SK-N-DZ (cell line): ENCODE measurements around the gene NAP1L4.

ENCODE experiments used
- DNase-seq: peaks from one replicate; pipeline ENCODE4 v3.0.0-alpha.2; 2015; ENCODE audit warnings: low spot score

The NAP1L4 gene

DNA sequence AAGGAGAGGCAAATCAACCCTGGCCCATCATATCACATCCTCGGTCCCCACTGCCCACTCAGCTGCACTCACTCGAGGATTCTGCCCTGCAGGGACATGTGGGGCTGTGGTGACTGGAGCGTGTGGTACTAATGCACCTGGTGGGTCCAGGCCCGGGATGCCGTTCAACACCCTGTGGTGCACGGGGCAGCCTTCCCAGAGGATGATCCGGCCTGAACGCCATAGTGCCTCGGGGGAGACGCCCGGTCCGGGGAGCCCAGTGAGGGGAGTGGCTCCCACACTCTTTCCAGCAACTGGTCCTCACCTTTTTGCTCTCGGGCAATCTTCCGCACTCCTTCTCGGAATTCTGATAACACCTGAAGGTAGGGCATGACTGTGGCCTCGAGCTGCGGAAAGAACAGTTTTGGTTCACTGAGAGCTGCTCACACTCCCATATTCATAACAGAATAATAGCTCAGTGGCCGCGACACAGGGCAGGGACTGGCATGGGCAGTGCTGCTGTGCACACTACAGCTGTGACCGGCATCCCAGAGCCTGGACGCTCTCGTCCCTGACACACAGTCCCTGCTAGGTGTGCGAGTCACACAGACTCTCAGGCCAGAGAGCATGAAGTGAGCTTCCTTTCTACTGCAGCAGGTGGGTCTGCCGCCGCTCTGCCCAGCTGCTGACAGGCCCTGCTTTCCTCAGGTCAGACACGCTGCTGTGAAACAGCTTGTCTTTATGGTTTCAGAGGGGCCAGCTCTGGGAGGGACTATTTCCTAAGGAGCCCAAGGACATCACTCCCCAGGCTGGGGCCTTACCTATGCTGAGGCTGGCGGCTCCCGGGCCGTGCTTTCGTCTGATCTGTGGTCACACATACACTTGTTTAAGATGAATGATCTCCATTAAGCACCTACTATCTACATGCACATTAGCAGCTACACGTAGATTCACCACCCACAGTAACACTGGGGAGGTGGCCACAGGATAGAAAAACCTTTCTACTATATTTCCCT, 20.1 kb upstream of the NAP1L4 start:
- no peak for DNase-seq

DNA sequence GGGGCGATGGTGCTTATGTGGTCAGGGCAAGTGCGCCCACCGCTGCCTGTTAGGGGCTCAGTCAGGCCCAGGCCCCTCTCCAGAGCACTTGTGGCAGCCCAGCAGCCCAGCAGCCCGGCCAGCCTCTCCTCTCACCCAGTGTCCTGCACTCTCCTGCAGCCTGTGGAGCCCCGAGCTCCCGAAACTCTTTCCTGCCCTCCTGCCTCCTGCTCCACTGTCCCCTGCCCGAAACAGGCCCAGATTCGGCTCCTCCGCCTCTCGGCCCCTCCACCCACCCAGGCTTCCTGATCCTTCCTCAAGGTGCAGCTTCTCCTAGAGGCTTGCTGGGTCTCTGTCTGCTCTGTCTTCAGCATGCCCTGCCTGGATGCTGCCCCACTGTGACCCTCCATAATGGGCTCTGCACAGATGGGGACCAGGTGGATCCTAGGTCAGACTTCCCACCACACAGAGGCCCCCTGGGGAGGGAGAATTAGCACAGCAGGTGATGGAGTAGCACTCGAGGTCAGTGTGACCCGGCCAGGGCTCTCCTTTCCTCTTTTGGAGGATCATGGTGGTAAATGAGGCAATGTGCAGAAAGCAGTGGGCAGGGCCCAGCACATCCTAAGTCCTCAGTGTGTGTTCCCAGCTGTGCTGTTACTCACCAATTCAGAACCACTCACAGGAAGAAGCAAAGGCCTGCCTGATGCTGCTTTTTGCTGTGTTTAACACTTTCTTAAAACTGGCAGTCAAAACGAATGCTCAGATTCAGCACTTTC, 18.6 kb upstream of the NAP1L4 start:
- DNase-seq: no peak

DNA sequence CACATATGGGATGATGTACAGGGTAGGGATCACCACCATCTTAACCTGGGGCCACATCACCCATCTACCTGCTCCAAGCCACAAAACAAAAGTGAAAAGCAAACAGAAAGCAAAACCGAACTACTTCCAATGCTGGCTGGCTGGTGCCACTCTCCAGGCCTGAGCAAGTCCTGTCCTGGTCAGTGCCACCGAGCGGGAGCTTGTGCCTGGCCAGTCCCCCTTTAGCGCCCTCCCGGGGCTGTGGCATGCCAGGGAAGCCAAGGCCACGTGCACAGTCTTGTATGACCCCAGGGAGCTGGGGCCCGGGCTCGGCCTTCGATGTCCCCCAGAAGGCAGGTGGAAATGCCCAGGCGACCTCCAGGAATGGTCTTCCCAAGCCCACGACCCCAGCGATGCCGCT, 17.9 kb upstream of the NAP1L4 start:
- no peak for DNase-seq

DNA sequence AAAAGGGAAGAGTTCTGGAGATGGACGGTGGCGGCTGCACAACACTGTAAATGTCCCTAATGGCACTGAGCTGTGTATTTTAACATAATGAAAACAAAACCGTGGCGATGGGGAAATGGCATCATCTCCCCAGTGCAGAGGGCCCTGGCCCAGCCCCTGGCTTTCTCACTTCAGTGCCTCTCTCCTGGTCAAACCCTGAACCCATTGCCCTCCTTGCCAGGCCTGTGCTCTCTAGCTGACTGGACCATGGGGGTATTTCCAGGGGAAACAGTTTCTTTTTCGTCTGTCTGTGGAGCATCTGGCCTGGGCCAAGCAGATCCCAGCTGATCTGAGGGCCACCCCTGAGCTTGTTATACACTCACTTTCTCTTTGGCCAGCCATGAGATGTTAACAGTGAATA, 17.4 kb upstream of the NAP1L4 start:
- no peak for DNase-seq

DNA sequence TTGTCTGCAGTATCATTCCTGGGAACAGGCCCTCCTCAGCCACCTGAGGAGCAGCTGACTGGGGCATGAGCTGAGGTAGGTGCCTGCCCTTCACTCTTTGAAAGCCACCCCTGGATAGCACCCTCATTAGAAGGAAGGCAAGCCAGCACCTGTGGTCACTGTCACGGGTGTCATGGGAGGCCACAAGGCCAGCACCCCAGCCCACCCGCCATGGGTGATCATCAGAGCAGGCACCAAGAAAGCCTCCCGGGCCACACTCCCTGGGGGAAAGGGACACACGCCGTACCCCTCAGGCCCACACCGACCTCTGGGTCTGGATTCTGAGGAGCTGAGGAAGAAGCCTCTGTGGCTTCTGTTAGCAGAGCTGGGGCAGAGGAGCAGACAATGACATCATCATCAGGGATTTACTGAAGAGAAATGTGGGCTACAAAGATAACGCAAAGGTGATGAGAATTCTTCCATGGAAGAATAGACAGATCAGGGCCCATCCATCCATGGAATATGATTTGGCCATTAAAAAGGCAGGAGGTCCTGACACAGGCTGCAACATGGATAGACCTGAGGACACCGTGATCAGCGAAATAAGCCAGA, 16.7 kb upstream of the NAP1L4 start:
- no peak for DNase-seq

DNA sequence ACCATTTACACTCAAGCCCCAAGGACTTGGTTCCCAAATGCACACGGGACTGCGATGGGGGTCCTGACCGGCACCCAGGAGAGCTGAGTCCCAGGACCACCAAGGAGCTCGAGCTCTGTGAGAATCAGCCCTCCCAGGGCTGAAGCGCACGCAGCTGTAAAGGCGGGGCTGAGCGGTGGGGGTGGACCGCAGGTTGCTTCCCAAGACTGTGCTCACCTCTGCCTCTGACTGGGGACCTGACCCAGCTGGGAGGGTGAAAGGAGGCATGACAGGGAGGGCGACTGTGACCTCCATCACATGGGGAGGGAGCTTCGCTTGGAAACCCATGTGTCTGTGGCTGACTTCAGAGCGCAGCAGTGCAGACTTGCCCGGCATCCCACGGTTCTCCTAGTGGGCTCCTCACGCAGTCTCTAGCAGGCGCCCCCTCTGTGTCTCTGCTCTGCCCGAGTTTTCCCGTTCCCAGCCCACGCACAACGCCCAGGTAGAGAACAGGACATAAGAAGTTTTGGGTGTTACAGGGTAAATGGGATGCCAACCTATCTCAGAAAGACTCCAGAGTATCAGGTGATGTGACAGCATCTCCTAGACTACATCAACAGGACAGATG, 15.4 kb upstream of the NAP1L4 start:
- no peak for DNase-seq

DNA sequence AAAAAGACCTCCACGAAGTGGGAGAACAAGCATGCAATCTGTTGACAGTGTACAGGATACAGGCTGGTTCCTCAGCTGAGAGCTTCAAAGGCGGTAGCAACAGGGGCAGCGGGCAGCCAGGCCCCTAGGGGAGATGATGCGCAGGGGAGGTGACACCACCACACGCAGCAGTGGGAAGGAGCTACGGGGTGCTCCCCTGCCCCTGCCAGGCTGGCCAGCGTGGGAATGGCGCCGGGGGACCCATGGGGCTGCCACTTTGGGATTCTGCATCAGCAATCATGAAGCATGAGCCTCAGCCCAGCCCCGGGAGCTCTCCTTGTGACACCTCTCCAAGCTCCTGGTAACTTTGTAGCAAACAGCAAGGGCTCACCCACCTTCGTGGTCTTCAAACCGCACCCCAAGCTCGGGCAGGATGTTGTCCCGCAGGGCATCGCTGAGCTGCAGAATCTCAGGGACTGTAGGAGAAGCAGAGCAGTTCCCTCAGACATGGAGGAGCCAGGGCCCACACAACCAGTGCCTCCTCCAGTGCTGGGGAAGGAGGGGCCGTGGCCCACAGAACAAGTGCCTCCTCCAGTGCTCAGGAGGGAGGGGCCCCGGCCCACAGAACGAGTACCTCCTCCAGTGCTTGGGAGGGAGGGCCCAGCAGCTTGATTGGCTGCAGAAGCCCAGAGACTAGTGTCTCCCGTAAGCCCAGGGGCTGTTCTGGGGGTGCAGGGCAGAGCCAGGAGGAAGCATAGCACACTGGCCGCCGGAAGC, 14.6 kb upstream of the NAP1L4 start:
- no peak for DNase-seq

DNA sequence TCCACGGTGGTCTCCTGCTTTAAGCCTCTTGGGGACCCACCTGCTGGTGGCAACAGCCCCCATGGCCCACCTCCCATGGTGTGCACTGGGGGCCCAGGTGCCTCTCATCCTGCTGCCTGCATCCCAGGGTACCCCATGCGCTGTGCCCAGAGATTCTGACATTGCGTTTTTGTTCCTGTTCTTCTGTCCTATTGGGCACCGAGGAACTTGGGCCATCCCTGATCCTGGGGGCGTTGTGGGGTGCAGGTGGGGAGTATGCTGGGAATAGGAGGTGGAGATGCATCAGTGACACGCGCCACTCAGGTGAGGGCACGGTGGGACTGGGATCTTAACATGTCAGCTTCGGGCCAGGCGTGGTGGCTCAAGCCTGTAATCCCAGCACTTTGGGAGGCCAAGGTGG, 12.4 kb upstream of the NAP1L4 start:
- DNase-seq: no peak

DNA sequence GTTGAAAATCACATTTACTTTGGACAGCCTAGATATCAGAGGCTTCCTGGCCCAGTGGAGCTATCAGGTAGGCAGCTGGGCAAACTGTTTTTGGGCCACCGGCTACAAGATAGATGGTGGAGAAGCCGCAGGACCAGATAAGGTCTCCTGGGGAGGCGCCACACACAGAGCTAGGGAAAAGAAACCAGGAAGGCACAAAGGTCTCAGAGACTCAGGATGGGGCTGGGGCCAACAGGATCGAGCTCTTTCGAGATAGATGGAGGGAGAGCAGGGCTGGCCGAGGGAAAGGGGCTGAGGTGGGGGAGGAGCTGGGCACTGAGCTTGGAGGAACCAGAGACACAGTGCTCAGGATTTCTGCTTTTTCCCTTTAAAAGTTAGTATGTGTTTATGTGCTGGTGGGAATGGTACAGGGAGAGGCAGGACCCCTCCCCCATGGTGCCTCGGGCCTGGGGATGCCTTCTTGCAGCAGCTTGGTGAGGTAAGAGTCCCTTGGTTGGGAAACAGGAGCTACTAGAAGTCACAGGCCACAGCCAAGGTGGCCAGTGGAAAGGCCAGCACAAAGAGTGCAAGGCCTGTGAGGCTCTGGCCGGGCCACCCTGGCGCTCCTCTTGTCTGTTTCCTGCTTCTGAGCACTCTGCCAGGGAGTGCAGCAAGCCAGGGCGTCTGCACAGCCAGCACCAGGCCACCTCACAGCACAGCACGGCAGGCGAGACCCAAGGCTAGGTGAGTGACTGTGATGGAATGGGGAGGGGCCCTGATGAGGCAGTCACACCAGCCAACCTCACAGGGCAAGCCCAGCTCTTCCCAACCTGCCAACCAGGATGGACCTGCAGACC, 11.5 kb upstream of the NAP1L4 start:
- no peak for DNase-seq

DNA sequence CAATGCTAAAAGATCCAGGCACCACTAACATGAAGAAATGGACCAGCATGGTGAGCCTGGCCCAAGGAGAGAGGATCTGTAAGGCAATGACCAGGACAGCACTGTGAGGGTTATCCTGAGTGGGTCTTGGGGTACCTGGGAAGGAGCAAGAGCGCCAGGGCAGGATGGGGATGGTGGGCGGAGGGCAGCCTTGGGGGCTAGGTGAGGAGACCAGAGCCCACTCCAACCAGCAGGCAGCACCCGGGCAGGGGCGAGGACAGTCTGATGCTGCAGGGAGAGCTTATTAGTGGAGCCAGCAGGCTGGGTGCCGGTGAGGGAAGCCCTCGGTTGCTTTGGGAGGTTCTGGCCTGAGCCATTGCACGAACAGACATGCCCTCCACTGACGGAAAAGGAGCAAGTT, 10.7 kb upstream of the NAP1L4 start:
- DNase-seq: no peak

DNA sequence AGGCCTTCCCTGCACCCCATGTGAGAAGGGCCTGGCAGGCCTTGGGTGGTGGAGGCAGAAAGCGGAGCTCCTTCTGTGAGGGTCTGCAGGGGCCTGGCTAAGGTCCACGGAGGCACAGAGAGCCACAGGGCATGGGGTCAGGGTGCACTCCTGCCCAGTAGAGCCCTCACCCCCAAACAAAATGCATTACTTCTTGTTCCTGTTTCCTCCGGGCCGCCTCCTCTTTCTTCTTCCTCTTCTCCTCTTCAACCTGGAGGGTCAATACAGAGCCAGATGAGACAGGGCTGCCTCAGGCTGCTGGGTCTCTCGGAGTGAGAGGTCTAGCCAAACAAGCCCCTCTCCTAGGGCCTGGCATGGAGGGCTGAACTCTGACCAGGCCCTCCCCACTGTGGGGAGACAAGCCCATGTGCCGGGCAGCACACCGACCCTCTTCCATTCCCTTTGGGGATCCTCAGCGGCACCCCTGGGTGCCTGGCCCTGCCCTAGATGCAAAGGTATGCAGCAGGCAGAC, 10.3 kb upstream of the NAP1L4 start:
- DNase-seq: no peak

DNA sequence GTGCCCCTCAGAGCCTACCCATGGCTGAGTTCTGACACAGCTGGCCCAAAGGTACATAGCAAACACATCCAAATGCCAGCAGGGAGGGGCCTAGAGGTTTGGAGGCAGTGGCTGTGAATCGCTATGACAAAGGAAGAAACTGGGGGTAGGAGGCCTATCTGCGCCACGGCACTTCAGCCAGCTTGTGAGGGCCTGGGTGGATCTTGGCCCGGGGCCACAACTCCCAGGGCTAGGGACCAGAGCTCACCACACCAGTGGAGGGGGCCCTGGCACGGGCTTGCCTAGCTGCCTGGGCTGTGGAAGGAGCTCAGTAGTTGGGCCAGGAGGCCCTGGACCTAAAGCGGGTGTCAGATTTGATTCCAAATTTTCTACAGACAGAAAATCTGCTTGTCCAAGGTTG, 9.4 kb upstream of the NAP1L4 start:
- no peak for DNase-seq

DNA sequence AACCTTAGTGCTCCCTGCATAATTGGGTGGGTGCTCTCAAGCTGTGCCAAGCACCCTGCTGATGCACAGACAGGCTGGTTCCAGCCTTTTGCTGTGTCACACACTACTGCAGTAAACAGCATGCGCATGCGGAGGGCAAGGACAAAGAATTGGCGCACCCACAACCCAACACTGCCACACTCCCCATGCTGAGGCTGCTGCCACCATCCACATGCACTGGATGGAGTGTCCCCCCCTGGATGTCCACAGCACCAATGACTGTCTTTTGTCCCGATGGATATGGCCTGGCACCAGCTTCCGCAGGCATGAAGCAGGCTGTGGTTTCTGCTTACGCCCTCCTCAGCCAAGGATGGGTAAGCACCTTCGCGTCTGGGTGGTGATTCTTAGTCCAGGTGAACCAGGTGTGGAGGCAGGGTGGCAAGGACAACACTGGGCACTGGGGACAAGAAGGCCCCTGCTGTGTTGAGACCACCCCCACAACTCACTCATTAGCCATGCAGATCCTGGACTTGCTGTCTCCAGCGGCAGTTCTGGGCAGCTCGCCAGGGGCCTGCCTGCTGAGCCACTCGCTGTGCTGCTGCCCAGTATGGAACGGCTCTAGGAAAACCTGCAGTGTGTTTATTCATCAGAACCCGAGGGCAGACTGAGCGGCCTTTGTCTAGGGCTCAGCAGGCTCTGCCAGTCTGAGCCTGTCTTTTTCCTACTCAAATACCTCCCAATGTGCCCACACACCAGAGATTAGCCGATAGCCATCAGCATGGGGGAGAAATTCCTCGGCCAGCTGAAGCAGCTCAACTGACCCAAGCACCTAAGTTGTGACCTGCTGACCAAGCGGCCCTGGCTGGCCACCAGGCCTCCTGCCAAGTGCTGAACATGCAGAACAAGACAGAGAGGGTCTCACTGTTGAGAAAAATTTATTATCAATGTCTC, 8.2 kb upstream of the NAP1L4 start:
- DNase-seq: no peak

DNA sequence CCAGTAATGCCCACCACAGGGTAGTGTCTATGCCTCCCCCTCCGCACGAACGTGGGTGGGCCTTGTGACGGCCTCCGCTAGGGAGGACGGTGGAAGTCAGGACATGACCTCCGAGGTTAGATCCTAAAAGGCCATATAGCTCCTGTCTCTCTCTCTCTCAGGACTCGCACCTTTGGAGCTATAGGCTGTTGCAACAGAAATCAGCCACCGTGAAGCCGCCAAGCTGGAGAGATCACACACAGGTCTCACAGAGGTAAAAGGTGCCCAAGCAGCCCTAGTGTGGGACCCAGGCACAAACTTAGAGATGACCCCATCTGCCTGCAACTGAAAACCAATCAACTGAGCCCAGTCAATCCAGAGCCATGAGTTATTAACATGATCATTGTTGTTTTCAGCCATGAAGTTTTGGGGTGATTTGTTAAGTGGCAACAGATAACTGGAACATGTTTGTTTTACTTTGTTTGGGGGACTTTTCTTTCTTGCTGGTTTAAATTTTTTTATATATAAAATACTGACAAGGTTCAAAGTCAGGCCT, 7.4 kb upstream of the NAP1L4 start:
- no peak for DNase-seq

DNA sequence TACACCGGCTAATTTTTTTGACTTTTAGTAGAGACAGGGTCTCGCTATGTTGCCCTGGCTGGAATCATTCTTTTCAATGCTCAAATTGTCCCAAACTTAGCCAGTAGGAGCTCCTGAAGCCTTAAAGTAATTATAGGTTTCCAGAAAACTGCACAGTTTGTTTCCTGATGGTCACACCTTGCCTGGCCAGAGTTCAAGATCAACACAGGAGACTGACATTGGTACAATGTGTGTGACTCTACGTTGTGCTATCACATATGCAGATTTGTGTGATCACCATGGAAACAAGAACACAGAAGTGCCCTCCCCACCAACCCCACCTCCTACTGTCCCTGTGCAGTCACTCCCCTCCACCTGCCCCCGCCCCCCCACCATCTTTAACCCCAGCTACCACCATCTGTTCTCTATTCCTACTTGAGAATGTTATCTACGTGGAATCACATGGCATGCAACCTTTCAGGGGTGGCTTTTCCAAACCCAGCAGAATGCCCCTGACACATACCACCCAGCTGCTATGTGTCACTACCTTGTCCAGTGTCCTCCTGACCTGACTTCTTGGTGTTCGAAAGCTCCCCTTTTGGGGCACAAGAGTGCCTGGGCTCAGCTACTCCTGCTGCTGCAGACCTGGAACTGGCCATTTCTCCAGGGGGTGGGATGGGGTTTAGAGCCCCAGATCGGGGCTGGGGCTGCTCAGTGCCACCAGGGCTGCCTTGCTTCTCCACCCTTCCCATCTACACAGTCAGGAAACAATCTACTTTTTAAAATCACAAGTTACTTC, 6.1 kb upstream of the NAP1L4 start:
- no peak for DNase-seq

DNA sequence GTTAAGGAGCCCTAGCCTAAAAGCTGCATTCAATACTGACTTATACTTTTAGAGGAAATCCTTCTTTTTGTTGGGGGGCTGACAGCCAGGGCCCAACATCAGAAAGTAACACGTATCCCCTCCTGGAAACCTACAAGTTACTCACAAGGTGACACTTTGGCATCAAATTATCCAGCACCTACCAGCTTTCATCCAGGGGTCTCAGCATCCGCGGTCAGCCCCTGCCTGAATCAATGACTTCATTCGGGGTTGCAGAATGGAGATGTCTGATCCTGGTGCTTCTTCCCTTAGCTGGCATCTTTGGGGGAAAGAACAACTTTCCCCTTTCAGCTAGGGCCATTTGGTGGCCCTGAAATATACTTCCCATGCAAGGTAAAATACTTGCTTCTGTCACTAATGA, 5.3 kb upstream of the NAP1L4 start:
- no peak for DNase-seq

DNA sequence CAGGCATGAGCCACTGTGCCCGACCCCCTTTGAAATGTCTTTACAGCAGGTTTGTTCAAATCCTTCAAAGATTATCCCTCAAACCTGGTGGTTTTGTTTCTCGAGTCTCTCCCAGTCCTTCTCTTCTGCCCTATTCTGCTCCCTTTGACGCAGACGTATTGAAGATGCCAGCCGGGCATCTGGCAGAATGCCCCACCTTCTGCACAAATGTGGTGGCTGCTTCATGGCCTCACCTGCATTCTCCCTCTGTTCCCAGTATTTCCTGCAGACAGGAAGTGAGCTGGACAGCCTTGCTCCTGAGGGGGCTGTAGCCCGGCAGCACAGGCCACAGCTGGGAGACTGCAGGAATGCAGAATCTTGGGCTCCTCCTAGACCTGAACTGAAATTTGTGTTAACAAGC, 4.8 kb upstream of the NAP1L4 start:
- no peak for DNase-seq
